CD8-positive, alpha-beta memory T cell (primary cell): ENCODE data around the gene SH3BP1. TPM values are rescaled to one million over a fixed set of nuclear protein-coding genes. Genes with fewer than 3 reads are reported as not detected.

Experiments
- CTCF ChIA-PET: fragments of 350-600 bp; sonication (Branson Sonifier 250); formaldehyde crosslinking; loops from one replicate; lab custom pipeline; 2021; ENCODE audit warnings: antibody characterized with exemption; lab: Charles Lee
- POLR2A ChIA-PET: fragments of 350-600 bp; sonication (Branson Sonifier 250); formaldehyde crosslinking; loops from one replicate; lab custom pipeline; 2021; ENCODE audit warnings: antibody characterized with exemption; lab: Charles Lee
- DNase-seq, 5 donors: peaks; one replicate each; pipeline versions ENCODE4 v3.0.0 to v3.0.0-alpha.2; 2020 to 2022; ENCODE audit warnings: mixed read lengths in 1 of 5
- H3K27ac ChIP-seq: one replicate; pipeline ENCODE4 v1.7.0; 2013; ENCODE audit warnings: low read depth, mild to moderate bottlenecking, low read length, moderate library complexity
- H3K27me3 ChIP-seq: 2 replicates; pipeline ENCODE4 v1.7.0; 2013; ENCODE audit warnings: low read length, mild to moderate bottlenecking; ENCODE audit not compliant: insufficient read depth, poor library complexity, severe bottlenecking
- H3K36me3 ChIP-seq: 2 replicates; pipeline ENCODE4 v1.7.0; 2013; ENCODE audit warnings: mild to moderate bottlenecking, low read length, moderate library complexity; ENCODE audit not compliant: insufficient read depth
- H3K4me1 ChIP-seq: 2 replicates; pipeline ENCODE4 v1.7.0; 2013; ENCODE audit warnings: mild to moderate bottlenecking, low read length, moderate library complexity; ENCODE audit not compliant: insufficient read depth
- H3K4me3 ChIP-seq: 2 replicates; pipeline ENCODE4 v1.7.0; 2013; ENCODE audit warnings: mild to moderate bottlenecking, low read length
- H3K9me3 ChIP-seq: 2 replicates; pipeline ENCODE4 v1.7.0; 2013; ENCODE audit warnings: mild to moderate bottlenecking, low read length
- H3K27ac Mint-ChIP-seq, 8 donors: one replicate each; pipeline ENCODE4 v1.8.0; 2020 to 2021; ENCODE audit warnings: mixed read lengths in 8 of 8, mild to moderate bottlenecking in 6 of 8, inconsistent platforms in 3 of 8, moderate library complexity in 3 of 8
- H3K27me3 Mint-ChIP-seq, 2 donors: one replicate each; pipeline ENCODE4 v1.8.0; 2020 to 2021; ENCODE audit warnings: mixed read lengths in 2 of 2, mild to moderate bottlenecking in 1 of 2, moderate library complexity in 1 of 2
- H3K36me3 Mint-ChIP-seq, 3 donors: one replicate each; pipeline ENCODE4 v1.8.0; 2020 to 2021; ENCODE audit warnings: mixed read lengths in 3 of 3, inconsistent platforms in 1 of 3, mild to moderate bottlenecking in 1 of 3
- H3K4me1 Mint-ChIP-seq, 3 donors: one replicate each; pipeline ENCODE4 v1.8.0; 2020 to 2021; ENCODE audit warnings: mixed read lengths in 3 of 3, inconsistent platforms in 1 of 3, mild to moderate bottlenecking in 1 of 3
- H3K4me3 Mint-ChIP-seq, 7 donors: one replicate each; pipeline ENCODE4 v1.8.0; 2020 to 2021; ENCODE audit warnings: mixed read lengths in 7 of 7, mild to moderate bottlenecking in 6 of 7, moderate library complexity in 4 of 7, inconsistent platforms in 2 of 7
- H3K9me3 Mint-ChIP-seq, 5 donors: one replicate each; pipeline ENCODE4 v1.8.0; 2020 to 2022; ENCODE audit warnings: mixed read lengths in 5 of 5, mild to moderate bottlenecking in 3 of 5, moderate library complexity in 2 of 5, inconsistent platforms in 1 of 5
- polyA plus RNA-seq: library from polyadenylated mRNA; unstranded; fragments of 300-500 nt; fragmentation: Illumina TruSeq; gene quantifications from one replicate; pipeline ENCODE4 v1.2.3, GENCODE V29; 2021
- total RNA-seq, 2 experiments: library from RNA; stranded (reverse); gene quantifications; one replicate each; pipeline ENCODE4 v1.2.3, GENCODE V29; 2021

Gene SH3BP1
- total and polyA plus RNA-seq, 3 experiments from 2014 or later, result 32.3 to 94.6 (median 93.1) TPM

DNA sequence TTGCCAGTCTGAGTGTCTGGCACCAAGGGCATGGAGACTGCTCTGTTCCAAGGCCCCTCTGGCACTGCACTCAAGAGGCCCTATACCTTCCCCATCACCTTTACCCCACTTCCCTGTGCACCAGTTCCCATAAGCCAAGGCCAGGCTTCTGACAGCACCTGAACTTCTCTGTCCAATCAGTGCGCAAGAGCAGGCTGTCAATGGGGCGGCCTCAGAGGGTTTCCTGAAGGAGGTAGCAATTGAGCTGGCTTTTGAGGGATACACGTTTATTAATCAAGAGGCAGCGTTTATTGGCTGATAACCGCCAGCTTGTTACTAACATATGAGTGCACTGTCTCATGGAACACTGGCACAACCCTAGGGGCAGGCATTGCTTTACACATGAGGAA, 2.1 kb downstream of the SH3BP1 start:
- peaks cover 54% of the 10 kb centered on the region for H3K4me1 ChIP-seq
- H3K9me3 ChIP-seq, result no peaks in the 10 kb centered on the region
- peak overlapping the region in 6 of 8 donors; percentile 47 to 88 (median 80) for H3K27ac Mint-ChIP-seq
- peaks cover 43% of the 10 kb centered on the region for H3K36me3 ChIP-seq
- H3K27me3 Mint-ChIP-seq, result no peaks in the 10 kb centered on the region
- CTCF ChIA-PET, result interaction anchor here (1.3 to 16.3 kb wide), 9 partner anchors 12 to 221 kb away, joined by 3 to 375 read pairs (median 28); partner anchors contain the start of genes GGA1, LGALS1, NOL12 and PDXP
- peaks cover 0 to 59% (median 6%) of the 10 kb centered on the region in 3 donors for H3K36me3 Mint-ChIP-seq
- H3K27ac ChIP-seq, result no peak overlapping the region
- no peak for DNase-seq
- H3K4me3 ChIP-seq, result peak overlapping the region; percentile 94
- H3K4me3 Mint-ChIP-seq, result peak overlapping the region; percentile 85 to 99 (median 97)
- H3K27me3 ChIP-seq, result no peaks in the 10 kb centered on the region
- no peaks in the 10 kb centered on the region for H3K9me3 Mint-ChIP-seq
- peaks cover 43 to 77% (median 50%) of the 10 kb centered on the region in 3 donors for H3K4me1 Mint-ChIP-seq
- POLR2A ChIA-PET, result interaction anchor here (1.9 to 2.9 kb wide), 5 partner anchors 8 to 36 kb away, joined by 5 to 18 read pairs (median 8); partner anchors contain the start of genes GGA1, LGALS1 and PDXP

DNA sequence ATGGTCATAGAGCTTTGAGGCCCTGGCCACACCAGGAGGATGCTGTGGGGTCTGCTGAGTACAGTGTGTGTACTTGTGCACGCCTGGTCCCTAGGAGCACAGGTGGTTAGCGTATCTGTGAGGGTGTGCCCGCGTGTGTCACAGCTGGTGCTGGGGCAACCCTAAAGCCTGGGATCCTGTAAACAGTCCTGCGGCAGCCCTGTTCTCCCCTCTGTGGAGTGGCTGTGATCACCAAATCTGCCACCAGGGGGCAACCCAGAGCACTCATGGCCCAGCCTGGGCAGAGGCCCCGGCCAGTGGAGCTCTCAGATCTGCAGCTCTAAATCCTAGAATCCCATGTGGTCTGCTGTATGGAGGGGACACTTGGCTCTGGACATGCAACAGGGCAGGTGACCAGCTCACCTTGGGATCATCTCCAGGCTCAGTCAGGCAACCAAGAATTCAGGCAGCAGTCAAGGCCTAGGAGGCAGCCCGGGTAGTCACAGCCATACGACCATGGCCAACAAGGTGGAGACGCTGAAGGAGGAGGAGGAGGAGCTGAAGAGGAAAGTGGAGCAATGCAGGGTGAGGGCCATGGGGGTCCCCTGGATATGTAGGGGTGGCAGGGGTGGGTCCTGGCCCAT, 3.9 kb downstream of the SH3BP1 start:
- Histone ChIP-seq H3K4me1 (peaks cover 37% of the 10 kb centered on the region), H3K27ac (no peak overlapping the region), H3K27me3 (no peaks in the 10 kb centered on the region), H3K4me3 (peak overlapping the region; percentile 14), H3K36me3 (peaks cover 58% of the 10 kb centered on the region), H3K9me3 (no peaks in the 10 kb centered on the region)
- no peaks in the 10 kb centered on the region for H3K27me3 Mint-ChIP-seq
- H3K4me3 Mint-ChIP-seq, result peak overlapping the region; percentile 37 to 85 (median 68)
- ChIA-PET POLR2A (interaction anchor here (0.6 to 2.9 kb wide), 15 partner anchors 10 to 175 kb away, joined by 3 to 18 read pairs (median 7); partner anchors contain the start of genes GGA1, LGALS1 and PDXP), CTCF (interaction anchor here (0.8 to 16.3 kb wide), 20 partner anchors 13 to 219 kb away, joined by 3 to 375 read pairs (median 7); partner anchors contain the start of genes ANKRD54, GGA1, LGALS1 and MFNG)
- peak overlapping the region; percentile 62 to 88 (median 84) for H3K27ac Mint-ChIP-seq
- DNase-seq, result peak; percentile 68 to 87 (median 82)
- peaks cover 0 to 74% (median 6%) of the 10 kb centered on the region in 3 donors for H3K36me3 Mint-ChIP-seq
- peaks cover 27 to 59% (median 33%) of the 10 kb centered on the region in 3 donors for H3K4me1 Mint-ChIP-seq
- no peaks in the 10 kb centered on the region for H3K9me3 Mint-ChIP-seq

DNA sequence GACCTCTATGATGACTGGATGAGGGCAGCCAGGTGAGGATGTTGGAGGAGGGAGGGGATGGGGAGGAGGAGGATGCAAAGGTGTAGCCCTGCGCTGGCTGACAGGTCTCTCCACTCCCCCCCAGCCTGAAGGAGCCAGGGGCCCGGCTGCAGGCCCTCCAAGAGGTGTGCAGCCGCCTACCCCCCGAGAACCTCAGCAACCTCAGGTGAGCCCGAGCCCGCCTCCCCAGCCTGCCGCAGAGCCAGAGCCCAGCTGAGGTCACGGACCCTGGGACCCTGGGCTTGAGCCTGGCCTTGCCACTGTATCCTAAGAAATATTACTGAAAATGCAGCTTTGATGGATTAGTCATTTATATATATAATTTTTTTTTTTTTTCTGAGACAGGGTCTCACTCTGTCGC, 7.8 kb downstream of the SH3BP1 start:
- Histone ChIP-seq H3K9me3 (no peaks in the 10 kb centered on the region), H3K27ac (no peak overlapping the region), H3K27me3 (no peaks in the 10 kb centered on the region), H3K4me3 (no peak overlapping the region), H3K36me3 (peaks cover 87% of the 10 kb centered on the region), H3K4me1 (peaks cover 16% of the 10 kb centered on the region)
- H3K27ac Mint-ChIP-seq, result peak overlapping the region in 1 of 8 donors; percentile 65
- ChIA-PET POLR2A (no interaction called here), CTCF (interaction anchor here (0.8 to 1.9 kb wide), 2 partner anchors 11 to 34 kb away, joined by 3 to 8 read pairs; no protein-coding TSS in a partner anchor)
- no peaks in the 10 kb centered on the region for H3K9me3 Mint-ChIP-seq
- peaks cover 10 to 36% (median 21%) of the 10 kb centered on the region in 3 donors for H3K4me1 Mint-ChIP-seq
- H3K27me3 Mint-ChIP-seq, result no peaks in the 10 kb centered on the region
- H3K36me3 Mint-ChIP-seq, result peaks cover 0 to 87% (median 8%) of the 10 kb centered on the region in 3 donors
- no peak for DNase-seq
- no peak overlapping the region for H3K4me3 Mint-ChIP-seq

- no peak overlapping the region for H3K4me3 Mint-ChIP-seq
- peaks cover 10% of the 10 kb centered on the region for H3K4me1 ChIP-seq
- ChIA-PET CTCF (interaction anchor here (0.8 to 1.9 kb wide), 2 partner anchors 11 to 34 kb away, joined by 3 to 8 read pairs; no protein-coding TSS in a partner anchor), POLR2A (interaction anchor here (1.0 kb wide), 1 partner anchor 10 kb away, joined by 6 read pairs; the partner anchor contains the start of gene PDXP)
- peaks cover 83% of the 10 kb centered on the region for H3K36me3 ChIP-seq
- H3K27me3 Mint-ChIP-seq, result no peaks in the 10 kb centered on the region
- no peak for DNase-seq
- H3K27ac ChIP-seq, result no peak overlapping the region
- H3K27me3 ChIP-seq, result no peaks in the 10 kb centered on the region
- H3K9me3 ChIP-seq, result no peaks in the 10 kb centered on the region
- no peaks in the 10 kb centered on the region for H3K9me3 Mint-ChIP-seq
- H3K36me3 Mint-ChIP-seq, result peaks cover 0 to 86% (median 8%) of the 10 kb centered on the region in 3 donors
- no peak overlapping the region for H3K4me3 ChIP-seq
- H3K27ac Mint-ChIP-seq, result peak overlapping the region in 2 of 8 donors; percentile 26 to 65
- peaks cover 10 to 30% (median 18%) of the 10 kb centered on the region in 3 donors for H3K4me1 Mint-ChIP-seq
Observed at GRCh38 chr22:37647928-37648327, 8.5 kb downstream of the SH3BP1 start.

GRCh38 chr22:37650463-37651136, 11.1 kb downstream of the SH3BP1 start:
- no peak overlapping the region for H3K4me3 Mint-ChIP-seq
- peak overlapping the region in 1 of 8 donors; percentile 33 for H3K27ac Mint-ChIP-seq
- H3K27ac ChIP-seq, result no peak overlapping the region
- H3K4me1 ChIP-seq, result no peaks in the 10 kb centered on the region
- H3K4me1 Mint-ChIP-seq, result peaks cover 0 to 9% (median 6%) of the 10 kb centered on the region in 3 donors
- no peak for DNase-seq
- POLR2A ChIA-PET, result interaction anchor here (0.7 kb wide), 1 partner anchor 10 kb away, joined by 5 read pairs; no protein-coding TSS in a partner anchor
- no peaks in the 10 kb centered on the region for H3K27me3 ChIP-seq
- H3K9me3 Mint-ChIP-seq, result no peaks in the 10 kb centered on the region
- CTCF ChIA-PET, result interaction anchor here (20.3 kb wide), 1 partner anchor 12 kb away, joined by 285 read pairs; the partner anchor contains the start of gene SH3BP1
- H3K36me3 Mint-ChIP-seq, result peaks cover 0 to 77% (median 2%) of the 10 kb centered on the region in 3 donors
- H3K4me3 ChIP-seq, result no peak overlapping the region
- no peaks in the 10 kb centered on the region for H3K27me3 Mint-ChIP-seq
- H3K36me3 ChIP-seq, result peaks cover 72% of the 10 kb centered on the region
- no peaks in the 10 kb centered on the region for H3K9me3 ChIP-seq

DNA sequence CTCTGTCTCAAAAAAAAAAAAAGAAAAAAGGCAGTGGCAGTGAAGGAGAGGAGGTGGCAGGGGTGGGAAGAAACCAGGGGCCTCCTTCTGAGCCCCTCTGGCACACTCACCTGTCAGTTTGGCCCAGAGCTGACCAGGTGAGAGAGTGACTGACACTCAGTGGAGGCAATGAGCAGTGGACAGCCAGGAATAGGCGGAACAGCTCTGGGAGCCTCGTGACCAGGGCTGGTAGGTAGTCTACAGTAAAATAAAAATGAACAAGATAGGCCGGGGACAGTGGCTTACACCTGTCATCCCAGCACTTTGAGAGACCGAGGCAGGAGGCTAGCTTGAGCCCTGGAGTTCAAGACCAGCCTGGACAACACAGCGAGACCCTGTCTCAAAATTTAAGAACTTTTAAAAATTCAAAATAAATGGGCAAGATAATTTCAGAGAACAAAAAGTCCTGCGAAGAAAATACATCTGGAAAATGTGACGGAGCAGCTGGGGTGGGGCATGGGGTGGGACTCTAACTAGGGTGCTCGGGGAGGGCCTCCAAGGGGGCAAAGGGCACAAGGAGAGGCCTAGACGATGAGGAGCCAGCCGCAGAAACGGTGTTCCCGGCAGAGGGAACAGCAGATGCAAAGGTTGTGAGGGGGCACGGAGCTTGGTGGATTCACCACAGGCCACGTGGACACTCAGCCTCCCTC, 15.2 kb downstream of the SH3BP1 start:
- POLR2A ChIA-PET, result no interaction called here
- Histone ChIP-seq H3K27ac (no peak overlapping the region), H3K36me3 (peaks cover 41% of the 10 kb centered on the region), H3K4me1 (peaks cover 14% of the 10 kb centered on the region), H3K27me3 (no peaks in the 10 kb centered on the region), H3K4me3 (no peak overlapping the region), H3K9me3 (no peaks in the 10 kb centered on the region)
- H3K9me3 Mint-ChIP-seq, result no peaks in the 10 kb centered on the region
- H3K27me3 Mint-ChIP-seq, result no peaks in the 10 kb centered on the region
- H3K27ac Mint-ChIP-seq, result peak overlapping the region in 3 of 8 donors; percentile 29 to 72 (median 45)
- DNase-seq, result no peak
- H3K4me1 Mint-ChIP-seq, result peaks cover 15 to 20% (median 16%) of the 10 kb centered on the region in 3 donors
- H3K4me3 Mint-ChIP-seq, result no peak overlapping the region
- CTCF ChIA-PET, result interaction anchor here (1.0 to 20.3 kb wide), 2 partner anchors 16 to 27 kb away, joined by 3 to 285 read pairs; partner anchors contain the start of gene SH3BP1
- peaks cover 0 to 53% (median 1%) of the 10 kb centered on the region in 3 donors for H3K36me3 Mint-ChIP-seq

DNA sequence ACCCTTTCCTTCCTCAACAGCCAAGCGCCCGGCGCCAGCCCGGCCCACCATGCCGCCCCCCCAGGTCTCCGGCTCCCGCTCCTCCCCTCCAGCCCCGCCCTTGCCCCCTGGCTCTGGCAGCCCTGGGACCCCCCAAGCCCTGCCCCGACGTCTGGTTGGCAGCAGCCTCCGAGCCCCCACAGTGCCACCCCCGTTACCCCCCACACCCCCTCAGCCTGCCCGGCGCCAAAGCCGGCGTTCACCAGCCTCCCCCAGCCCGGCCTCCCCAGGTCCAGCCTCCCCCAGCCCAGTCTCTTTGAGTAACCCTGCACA, 15.7 kb downstream of the SH3BP1 start:
- H3K27ac Mint-ChIP-seq, result no peak overlapping the region
- H3K4me1 Mint-ChIP-seq, result peaks cover 20 to 22% (median 21%) of the 10 kb centered on the region in 3 donors
- Histone ChIP-seq H3K9me3 (no peaks in the 10 kb centered on the region), H3K4me3 (no peak overlapping the region), H3K27me3 (no peaks in the 10 kb centered on the region), H3K4me1 (peaks cover 19% of the 10 kb centered on the region), H3K36me3 (peaks cover 36% of the 10 kb centered on the region), H3K27ac (no peak overlapping the region)
- no peaks in the 10 kb centered on the region for H3K27me3 Mint-ChIP-seq
- no peaks in the 10 kb centered on the region for H3K9me3 Mint-ChIP-seq
- no peak for DNase-seq
- H3K36me3 Mint-ChIP-seq, result peaks cover 0 to 48% (median 0%) of the 10 kb centered on the region in 3 donors
- POLR2A ChIA-PET, result no interaction called here
- no peak overlapping the region for H3K4me3 Mint-ChIP-seq
- CTCF ChIA-PET, result interaction anchor here (20.3 kb wide), 1 partner anchor 17 kb away, joined by 285 read pairs; the partner anchor contains the start of gene SH3BP1
